ENCODE data around the gene ABR.

The ABR gene

GRCh38 chr17:1179818-1180742, at the start of gene ABR:
ABR (minus strand) TSS chr17:1179981; CDS start chr17:1179727, 254 bp downstream.
- no peak for DNase-seq (ENCODE audit: low spot score)

GRCh38 chr17:1229349-1229899, 49.6 kb upstream of the ABR start:
- no peak for DNase-seq (ENCODE audit: low spot score)

GRCh38 chr17:1228781-1229348, 49.1 kb upstream of the ABR start:
- no peak for DNase-seq (ENCODE audit: low spot score)

DNA sequence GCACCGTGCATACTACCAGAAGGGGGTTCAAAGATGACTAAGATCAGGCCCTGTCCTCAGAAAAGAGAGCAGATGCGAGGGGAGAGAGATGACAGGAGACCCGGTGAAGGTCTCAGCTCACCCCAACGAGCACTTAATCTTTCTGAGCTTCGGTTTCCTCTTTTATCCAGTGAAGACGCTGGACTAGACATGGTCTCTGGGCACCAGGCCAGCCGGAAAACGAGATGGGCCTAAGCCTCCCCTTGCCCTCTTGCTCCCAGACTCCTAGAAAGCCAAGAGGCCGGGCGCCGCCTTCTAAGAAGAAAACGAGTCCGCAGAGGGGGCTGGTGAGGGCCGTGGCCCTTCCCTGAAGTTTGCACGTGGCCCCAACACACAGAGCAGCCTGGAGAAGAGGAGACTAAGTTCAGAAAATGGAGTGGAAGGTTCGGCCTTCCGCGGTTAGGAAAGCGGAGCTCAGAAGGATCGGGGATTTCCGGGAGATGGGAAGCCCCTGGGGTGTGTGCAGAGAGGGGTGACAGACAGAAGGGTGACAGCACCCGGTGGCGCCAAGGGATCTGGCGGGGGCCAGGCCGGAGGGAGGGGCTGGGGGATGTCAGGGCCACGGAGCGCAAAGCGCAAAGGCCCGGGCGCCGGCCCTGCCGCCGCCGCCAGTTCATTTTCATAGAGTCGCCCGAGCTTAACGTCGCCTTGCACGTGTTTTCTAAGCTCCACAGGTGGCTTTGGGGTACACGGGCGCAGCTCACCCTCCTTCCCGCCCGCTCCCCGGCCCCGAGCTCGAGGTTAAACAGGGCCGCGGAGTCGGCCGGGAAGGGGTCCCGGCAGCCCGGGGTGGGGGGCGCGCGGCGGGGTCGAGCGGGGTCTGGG, 48.4 kb upstream of the ABR start:
- no peak for DNase-seq (ENCODE audit: low spot score)

GRCh38 chr17:1227365-1227764, 47.6 kb upstream of the ABR start:
- DNase-seq (ENCODE audit: low spot score): no peak

DNA sequence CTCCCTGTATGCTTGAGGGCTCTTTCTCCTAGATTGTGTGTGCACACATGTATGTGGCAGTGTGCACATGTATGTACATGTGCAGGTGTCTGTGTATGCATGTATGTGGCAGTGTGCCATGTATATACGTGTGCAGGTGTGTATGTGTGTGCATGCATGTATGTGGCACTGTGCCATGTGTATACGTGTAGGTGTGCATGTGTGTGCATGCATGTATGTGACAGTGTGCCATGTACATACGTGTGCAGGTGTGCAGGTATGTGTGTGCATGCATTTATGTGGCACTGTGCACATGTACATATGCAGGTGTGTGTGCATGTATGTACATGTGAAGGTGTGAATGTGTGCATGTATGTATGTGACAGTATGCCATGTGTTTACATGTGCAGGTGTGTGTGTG, 46.5 kb upstream of the ABR start:
- no peak for DNase-seq (ENCODE audit: low spot score)

GRCh38 chr17:1224330-1224729, 44.5 kb upstream of the ABR start:
- DNase-seq (ENCODE audit: low spot score): no peak

GRCh38 chr17:1223662-1224061, 43.9 kb upstream of the ABR start:
- DNase-seq (ENCODE audit: low spot score): no peak

DNA sequence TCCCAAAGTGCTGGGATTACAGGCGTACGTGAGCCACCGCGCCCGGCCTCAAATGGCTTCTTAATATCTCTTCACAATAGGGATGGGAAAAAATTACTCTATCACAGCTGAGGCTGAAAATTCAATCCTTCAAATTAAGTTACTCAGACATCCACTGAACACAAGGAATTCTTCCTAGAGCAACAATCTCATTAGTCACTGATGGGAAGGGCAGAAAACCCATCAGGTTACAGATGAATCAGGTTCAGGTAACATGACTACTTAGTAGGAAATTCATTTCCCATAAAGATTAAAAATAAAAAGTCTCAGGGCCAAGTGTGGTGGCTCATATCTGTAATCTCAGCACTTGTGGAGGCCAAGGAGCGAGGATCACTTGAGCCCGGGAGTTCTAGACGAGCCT, 42.5 kb upstream of the ABR start:
- no peak for DNase-seq (ENCODE audit: low spot score)

DNA sequence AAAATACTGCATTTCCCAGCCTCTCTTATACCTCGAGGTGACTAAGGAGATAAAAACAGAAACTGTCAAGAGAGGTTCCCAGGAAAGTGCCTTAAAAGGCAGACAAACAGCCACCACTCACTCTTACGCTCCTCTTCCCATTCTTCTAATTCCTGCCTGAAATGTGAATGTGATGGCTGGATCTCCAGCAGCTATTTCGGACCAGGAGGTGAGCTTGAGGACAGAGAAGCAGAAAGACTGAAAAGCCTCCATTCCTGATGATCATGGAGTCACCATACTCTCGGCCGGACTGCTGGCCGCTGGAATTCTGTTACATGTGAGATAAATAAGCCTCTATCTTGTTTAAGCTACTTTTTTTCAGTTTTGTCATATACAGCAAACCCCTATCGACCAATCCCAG, 41.4 kb upstream of the ABR start:
- no peak for DNase-seq (ENCODE audit: low spot score)

GRCh38 chr17:1220346-1220745, 40.6 kb upstream of the ABR start:
- DNase-seq (ENCODE audit: low spot score): no peak

DNA sequence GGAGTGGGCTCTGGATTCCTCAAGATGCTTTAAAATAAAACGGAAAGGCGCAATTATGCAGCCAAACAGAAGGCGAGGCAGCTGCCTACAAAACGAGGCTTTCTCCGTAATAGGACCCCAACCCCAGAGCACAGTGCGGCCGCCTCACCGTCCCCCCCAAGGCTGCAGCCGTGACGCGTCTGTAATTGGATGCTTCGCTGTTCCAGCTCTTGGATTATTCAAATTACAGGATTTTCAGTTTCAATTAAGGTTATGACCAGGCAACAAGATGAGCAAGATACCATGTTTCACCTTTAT, 37.3 kb upstream of the ABR start:
- DNase-seq (ENCODE audit: low spot score): no peak

DNA sequence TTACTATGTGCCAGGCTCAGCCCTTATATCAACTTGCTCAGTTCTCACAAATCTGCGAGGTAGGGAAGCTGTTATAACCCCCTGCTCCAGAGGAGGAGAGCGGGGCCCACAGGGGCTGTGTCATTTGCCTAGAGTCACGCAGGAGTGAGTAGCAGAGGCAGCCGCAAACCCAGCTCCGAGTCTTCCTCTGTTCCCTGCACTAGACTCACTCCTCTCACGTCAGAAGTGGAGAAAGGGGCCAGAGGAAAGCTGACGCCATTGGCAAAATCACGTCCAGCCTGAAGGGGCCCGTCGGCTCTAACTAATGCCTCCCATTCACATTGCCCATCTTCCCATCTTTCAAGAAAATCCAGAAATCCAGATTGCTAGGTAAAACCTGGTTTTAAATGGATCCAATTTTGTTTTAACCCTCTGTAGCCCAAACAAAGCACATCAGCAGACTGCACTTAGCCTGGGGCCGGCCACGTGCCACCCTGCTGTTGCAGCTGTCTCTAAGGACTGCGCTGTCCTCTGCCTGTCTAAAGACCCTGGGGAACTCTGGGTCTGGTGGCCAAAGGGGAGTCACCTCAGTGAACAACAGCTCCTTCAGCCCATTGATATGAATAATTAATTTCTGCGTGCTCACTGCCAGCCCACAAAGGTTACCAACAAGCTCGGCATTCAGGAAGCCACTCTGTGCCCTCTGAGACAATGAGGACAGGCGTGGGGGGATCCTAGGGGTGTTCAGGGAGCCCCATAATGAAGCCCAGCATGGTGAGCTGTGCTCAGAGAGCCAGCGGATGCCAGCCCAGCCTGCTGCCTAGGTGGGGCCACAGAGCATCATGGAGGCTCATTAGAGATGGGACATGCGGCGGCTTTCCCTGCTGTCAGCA, 36.7 kb upstream of the ABR start:
- no peak for DNase-seq (ENCODE audit: low spot score)

GRCh38 chr17:1212946-1213345, 33.2 kb upstream of the ABR start:
- no peak for DNase-seq (ENCODE audit: low spot score)

DNA sequence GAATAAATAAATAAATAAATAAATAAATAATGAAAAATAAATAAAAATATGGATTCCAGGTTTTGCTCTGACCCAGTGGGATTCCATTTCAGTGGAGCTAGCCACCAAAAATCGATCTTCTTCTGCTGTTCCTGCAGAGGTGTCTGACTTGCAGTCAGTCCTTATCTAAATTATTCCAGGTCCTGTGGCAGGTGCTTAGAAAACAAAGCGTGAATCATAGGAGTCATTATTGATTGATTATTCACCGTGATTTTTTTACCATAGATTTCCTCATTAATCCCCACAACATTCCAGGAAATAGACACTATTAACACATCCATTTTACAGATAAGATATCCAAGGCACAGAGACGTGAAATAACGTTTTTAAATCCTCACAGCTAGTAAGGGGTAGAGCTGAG, 31.5 kb upstream of the ABR start:
- no peak for DNase-seq (ENCODE audit: low spot score)

- DNase-seq (ENCODE audit: low spot score): no peak
Observed at GRCh38 chr17:1208966-1209365, 29.2 kb upstream of the ABR start.

DNA sequence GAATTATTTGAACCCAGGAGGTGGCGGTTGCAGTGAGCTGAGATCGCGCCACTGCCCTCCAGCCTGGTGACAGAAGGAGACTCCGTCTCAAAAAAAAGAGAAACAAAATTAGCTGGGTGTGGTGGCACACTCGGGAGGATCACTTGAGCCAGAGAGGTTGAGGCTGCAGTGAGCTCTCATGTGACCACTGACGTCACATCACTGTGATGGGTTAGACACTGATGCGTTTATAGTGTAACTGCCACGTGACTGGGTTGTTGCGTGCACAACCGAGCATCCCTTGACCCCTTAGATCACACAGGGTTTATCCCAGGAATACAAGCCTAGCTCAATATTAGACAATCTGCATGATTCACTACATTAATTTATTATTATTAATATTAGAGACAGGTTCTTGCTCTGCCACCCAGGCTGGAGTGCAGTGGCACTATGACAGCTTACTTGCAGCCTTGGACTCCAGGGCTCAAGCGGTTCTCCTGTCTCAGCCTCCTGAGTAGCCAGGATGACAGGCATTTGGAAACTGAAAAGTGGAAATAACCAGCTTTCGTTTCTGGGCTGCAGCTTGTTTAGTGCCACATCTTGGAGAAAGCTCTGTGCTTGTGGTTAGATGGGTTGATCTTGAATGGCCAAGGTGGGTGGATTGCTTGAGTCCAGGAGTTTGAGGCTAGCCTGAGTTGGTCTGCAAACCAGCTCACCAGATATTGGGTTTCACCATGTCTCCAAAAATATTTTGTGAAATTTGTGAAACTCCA, 26.4 kb upstream of the ABR start:
- DNase-seq (ENCODE audit: low spot score): no peak

DNA sequence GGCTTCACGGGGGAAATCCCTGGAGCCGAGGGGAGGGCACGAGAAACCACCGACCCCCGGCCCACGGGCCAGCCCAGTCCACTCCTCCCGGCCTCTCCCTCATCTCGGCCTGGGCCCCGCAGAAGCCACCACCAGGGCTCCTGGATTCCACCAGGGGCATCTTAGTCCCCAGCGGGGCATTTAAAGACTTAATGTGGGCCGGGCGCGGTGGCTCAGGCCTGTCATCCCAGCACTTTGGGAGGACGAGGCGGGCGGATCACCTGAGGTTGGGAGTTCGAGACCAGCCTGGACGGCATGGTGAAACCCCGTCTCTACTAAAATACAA, 24.1 kb upstream of the ABR start:
- no peak for DNase-seq (ENCODE audit: low spot score)

GRCh38 chr17:1203111-1203966, 23.6 kb upstream of the ABR start:
- DNase-seq (ENCODE audit: low spot score): peak; percentile 52

GRCh38 chr17:1202291-1202690, 22.5 kb upstream of the ABR start:
- DNase-seq (ENCODE audit: low spot score): no peak

Measured in hematopoietic multipotent progenitor cell treated with erythropoietin and hydrocortisone succinate and interleukin-3 and kit ligand, for 15 days (in vitro differentiated cells).